ENCODE results near the gene NT5C2. TPM values are rescaled to one million over a fixed set of nuclear protein-coding genes. Genes with fewer than 3 reads are reported as not detected.
A peak's percentile ranks its signal among the peaks of the same experiment; 100 is the strongest.

Gene NT5C2
- total and polyA plus RNA-seq, 2 of the 4 experiments (the other 2 are of a cell fraction), result 60.0 to 65.1 TPM

- peaks cover 11% of the 10 kb centered on the region for H3K4me1 ChIP-seq (ENCODE audit: control insufficient read depth, insufficient read depth, low read length)
- intact Hi-C loops (cut with micrococcal nuclease) (no loop called here), dilution Hi-C loops (cut with HindIII; ENCODE audit: low sequenced_read_pairs, unreplicated experiment) (no loop called here), in situ Hi-C loops (cut with MboI; ENCODE audit: low sequenced_read_pairs) (no loop called here)
- H3K4ac ChIP-seq (ENCODE audit: low read depth, low read length), result no peak overlapping the region
- H3K23ac ChIP-seq (ENCODE audit: low read depth, low read length), result no peak overlapping the region
- no TSS peak for BruUV-seq (replicated peaks)
- no peak overlapping the region for H2BK20ac ChIP-seq (ENCODE audit: low read depth, low read length)
- no peak overlapping the region for H3K9ac ChIP-seq (ENCODE audit: low read depth, low read length)
- ATAC-seq (ENCODE audit: low read depth) (peak; percentile 52), DNase-seq (peak; percentile 53)
- no peak overlapping the region for H4K91ac ChIP-seq (ENCODE audit: insufficient read depth, low read depth, low read length)
- H2AK9ac ChIP-seq (replicated peaks; ENCODE audit: low read depth, low read length, poor library complexity), result no peak overlapping the region
- H3K27me3 ChIP-seq (ENCODE audit: control insufficient read depth, insufficient read depth, low read length), result no peaks in the 10 kb centered on the region
- H3K56ac ChIP-seq (ENCODE audit: extremely low read depth, insufficient read depth, low read length), result no peak overlapping the region
- peaks cover 23 to 67% of the 10 kb centered on the region in 2 experiments for H3K79me1 ChIP-seq (ENCODE audit: low read depth in 1 of 2, low read length in 2 of 2)
- peaks cover 11% of the 10 kb centered on the region; the same call in 1 of the 2 replicates for H3K9me1 ChIP-seq (ENCODE audit: insufficient read depth, low read length)
- no peak overlapping the region for H2AK5ac ChIP-seq (ENCODE audit: low read depth, low read length)
- peak overlapping the region; percentile 60 for H2BK5ac ChIP-seq (ENCODE audit: low read depth, low read length, poor library complexity, severe bottlenecking)
- peaks cover 2% of the 10 kb centered on the region; the same call in 1 of the 2 replicates for H3K9me3 ChIP-seq (ENCODE audit: control insufficient read depth, insufficient read depth, low read length)
- no peak overlapping the region for H3K14ac ChIP-seq (replicated peaks; ENCODE audit: low read depth, low read length)
- WGBS, 2 experiments (ENCODE audit: extremely low coverage in 2 of 2, insufficient read length in 1 of 2), result no CpG with 5 or more reads among the region's 1 CpG
- H3K4me2 ChIP-seq (ENCODE audit: low read depth, low read length), result no peak overlapping the region
- no peak overlapping the region for H2BK120ac ChIP-seq (ENCODE audit: low read depth, low read length)
- no peak overlapping the region for H4K8ac ChIP-seq (ENCODE audit: low read depth in 2 of 2, low read length in 2 of 2)
- no peak for TF ChIP-seq SMC3 (IDR thresholded peaks at IDR 0.05; ENCODE audit: low read depth, low read length)
- TF ChIP-seq ELK1 (IDR thresholded peaks at IDR 0.05; ENCODE audit: borderline replicate concordance, low read depth, low read length), result no peak
- TF ChIP-seq CHD1 (IDR thresholded peaks at IDR 0.05; ENCODE audit: low read depth, low read length), result no peak
- peak; percentile 35; the same call in 1 of the 2 replicates for TF ChIP-seq CEBPB (IDR thresholded peaks at IDR 0.05; ENCODE audit: low read depth, low read length)
- CTCF ChIA-PET, result no interaction called here
- no peak overlapping the region for H3K27ac ChIP-seq (ENCODE audit: insufficient read depth, low read length)
- POLR2A ChIA-PET (ENCODE audit: unreplicated experiment), result no interaction called here
- no peak overlapping the region for H4K5ac ChIP-seq (ENCODE audit: low read depth, low read length)
- peaks cover 12% of the 10 kb centered on the region for H3K36me3 ChIP-seq (ENCODE audit: control insufficient read depth, insufficient read depth, low read length)
- no peak overlapping the region for H2BK15ac ChIP-seq (ENCODE audit: low read depth, low read length)
- H2AFZ ChIP-seq (replicated peaks; ENCODE audit: low read length, poor library complexity), result no peak overlapping the region
- no peak overlapping the region for H3K18ac ChIP-seq (ENCODE audit: low read depth, low read length)
- no peak overlapping the region for H3K4me3 ChIP-seq (ENCODE audit: insufficient read depth, low read depth, low read length)
- peaks cover 18% of the 10 kb centered on the region; the same call in 1 of the 2 replicates for H4K20me1 ChIP-seq (ENCODE audit: insufficient read depth, low read length)
Observed at GRCh38 chr10:103157246-103157645, 35.8 kb downstream of the NT5C2 start.

Data from IMR-90 (cell line).